Measurements from ENCODE around the gene GAGE12F.
"Not testable (repeated sequence)": the region's sequence is repeated elsewhere in the genome, so short reads cannot be mapped to it uniquely, and the experiment has no call there.

The GAGE12F gene

GRCh38 chrX:49589196-49589595, 28.6 kb downstream of the GAGE12F start, which contains the start of gene GAGE2A:
Gene GAGE2A (plus strand): TSS chrX:49589496. CDS start chrX:49590651, 1,155 bp downstream.
- TF ChIP-seq SIN3A (IDR thresholded peaks at IDR 0.05; ENCODE audit: borderline replicate concordance, insufficient read depth, low read length); POLR2AphosphoS5 (IDR thresholded peaks at IDR 0.05; ENCODE audit: low read depth, low read length); FOXP2 (optimal IDR thresholded peaks at IDR 0.05; ENCODE audit: borderline replicate concordance, extremely low read depth, extremely low read length, insufficient read depth): not testable (repeated sequence)

GRCh38 chrX:49598720-49599119, 38.1 kb downstream of the GAGE12F start, which contains the start of gene GAGE1:
Gene GAGE1 (plus strand): TSS chrX:49599020. CDS start chrX:49600175, 1,155 bp downstream.
- TF ChIP-seq SIN3A, TAF1 (IDR thresholded peaks at IDR 0.05; ENCODE audit: borderline replicate concordance, insufficient read depth, low read length): not testable (repeated sequence)
- TF ChIP-seq, protein P1, sequence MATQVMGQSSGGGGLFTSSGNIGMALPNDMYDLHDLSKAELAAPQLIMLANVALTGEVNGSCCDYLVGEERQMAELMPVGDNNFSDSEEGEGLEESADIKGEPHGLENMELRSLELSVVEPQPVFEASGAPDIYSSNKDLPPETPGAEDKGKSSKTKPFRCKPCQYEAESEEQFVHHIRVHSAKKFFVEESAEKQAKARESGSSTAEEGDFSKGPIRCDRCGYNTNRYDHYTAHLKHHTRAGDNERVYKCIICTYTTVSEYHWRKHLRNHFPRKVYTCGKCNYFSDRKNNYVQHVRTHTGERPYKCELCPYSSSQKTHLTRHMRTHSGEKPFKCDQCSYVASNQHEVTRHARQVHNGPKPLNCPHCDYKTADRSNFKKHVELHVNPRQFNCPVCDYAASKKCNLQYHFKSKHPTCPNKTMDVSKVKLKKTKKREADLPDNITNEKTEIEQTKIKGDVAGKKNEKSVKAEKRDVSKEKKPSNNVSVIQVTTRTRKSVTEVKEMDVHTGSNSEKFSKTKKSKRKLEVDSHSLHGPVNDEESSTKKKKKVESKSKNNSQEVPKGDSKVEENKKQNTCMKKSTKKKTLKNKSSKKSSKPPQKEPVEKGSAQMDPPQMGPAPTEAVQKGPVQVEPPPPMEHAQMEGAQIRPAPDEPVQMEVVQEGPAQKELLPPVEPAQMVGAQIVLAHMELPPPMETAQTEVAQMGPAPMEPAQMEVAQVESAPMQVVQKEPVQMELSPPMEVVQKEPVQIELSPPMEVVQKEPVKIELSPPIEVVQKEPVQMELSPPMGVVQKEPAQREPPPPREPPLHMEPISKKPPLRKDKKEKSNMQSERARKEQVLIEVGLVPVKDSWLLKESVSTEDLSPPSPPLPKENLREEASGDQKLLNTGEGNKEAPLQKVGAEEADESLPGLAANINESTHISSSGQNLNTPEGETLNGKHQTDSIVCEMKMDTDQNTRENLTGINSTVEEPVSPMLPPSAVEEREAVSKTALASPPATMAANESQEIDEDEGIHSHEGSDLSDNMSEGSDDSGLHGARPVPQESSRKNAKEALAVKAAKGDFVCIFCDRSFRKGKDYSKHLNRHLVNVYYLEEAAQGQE (IDR thresholded peaks at IDR 0.05; ENCODE audit: insufficient read depth in 1 of 2, low read depth in 2 of 2, low read length in 2 of 2), result not testable (repeated sequence)

- TF ChIP-seq SIN3A (IDR thresholded peaks at IDR 0.05; ENCODE audit: borderline replicate concordance, insufficient read depth, low read length), result no peak
- no peak for TF ChIP-seq POLR2AphosphoS5 (IDR thresholded peaks at IDR 0.05; ENCODE audit: low read depth, low read length)
- TF ChIP-seq, protein P1 (IDR thresholded peaks at IDR 0.05; ENCODE audit: insufficient read depth in 1 of 2, low read depth in 2 of 2, low read length in 2 of 2), result no peak
- TF ChIP-seq FOXP2 (optimal IDR thresholded peaks at IDR 0.05; ENCODE audit: borderline replicate concordance, extremely low read depth, extremely low read length, insufficient read depth), result no peak
- TF ChIP-seq TAF1 (IDR thresholded peaks at IDR 0.05; ENCODE audit: borderline replicate concordance, insufficient read depth, low read length), result no peak
These were observed 50.2 kb downstream of the GAGE12F start for GRCh38 chrX:49610718-49611310.

Measured in PFSK-1 (cell line).